ENCODE measurements around the gene SPG7. TPM values are rescaled to one million over a fixed set of nuclear protein-coding genes. Genes with fewer than 3 reads are reported as not detected.

Gene SPG7
- total RNA-seq, 1 experiment from 2014 or later = 141 TPM

- peaks cover 47% of the 10 kb centered on the region for H3K36me3 Mint-ChIP-seq
- no peak for DNase-seq (ENCODE audit: low spot score)
- H3K27me3 Mint-ChIP-seq (ENCODE audit: low read depth) = no peaks in the 10 kb centered on the region
- TF ChIP-seq ATF3 (CRISPR knock-in tag; conservative IDR thresholded peaks at IDR 0.05) (no peak), ZNF219 (CRISPR knock-in tag; IDR thresholded peaks at IDR 0.05; ENCODE audit: borderline replicate concordance) (no peak), ZNF512 (CRISPR knock-in tag; IDR thresholded peaks at IDR 0.05; ENCODE audit: borderline replicate concordance) (no peak), FOXP4 (CRISPR knock-in tag; IDR thresholded peaks at IDR 0.05) (no peak), ZNF396 (CRISPR knock-in tag; IDR thresholded peaks at IDR 0.05; ENCODE audit: borderline replicate concordance) (no peak)
- ATAC-seq = no peak
- ChIA-PET CTCF (interaction anchor here (0.7 kb wide), 1 partner anchor 68 kb away, joined by 3 read pairs; no protein-coding TSS in a partner anchor), POLR2A (interaction anchor here (0.7 kb wide), 1 partner anchor 10 kb away, joined by 9 read pairs; no protein-coding TSS in a partner anchor)
- no peaks in the 10 kb centered on the region for H3K9me3 Mint-ChIP-seq
- H3K4me1 Mint-ChIP-seq = no peaks in the 10 kb centered on the region
- no peak overlapping the region for H3K27ac Mint-ChIP-seq
- H3K4me3 Mint-ChIP-seq = no peak overlapping the region
Measured at GRCh38 chr16:89546781-89547180, 38.6 kb downstream of the SPG7 start.

GRCh38 chr16:89547291-89547690, 39.1 kb downstream of the SPG7 start:
- no peaks in the 10 kb centered on the region for H3K4me1 Mint-ChIP-seq
- DNase-seq (ENCODE audit: low spot score) (no peak), ATAC-seq (no peak)
- no peak overlapping the region for H3K27ac Mint-ChIP-seq
- no peaks in the 10 kb centered on the region for H3K9me3 Mint-ChIP-seq
- H3K36me3 Mint-ChIP-seq = peaks cover 47% of the 10 kb centered on the region
- H3K4me3 Mint-ChIP-seq = no peak overlapping the region
- ChIA-PET POLR2A (no interaction called here), CTCF (no interaction called here)
- H3K27me3 Mint-ChIP-seq (ENCODE audit: low read depth) = no peaks in the 10 kb centered on the region
- no peak for TF ChIP-seq FOXJ3 (CRISPR knock-in tag; IDR thresholded peaks at IDR 0.05; ENCODE audit: borderline replicate concordance)
- TF ChIP-seq ZNF232 (CRISPR knock-in tag; IDR thresholded peaks at IDR 0.05) = no peak
- no peak for TF ChIP-seq TEAD1 (CRISPR knock-in tag; IDR thresholded peaks at IDR 0.05)
- no peak for TF ChIP-seq GRHL2 (CRISPR knock-in tag; IDR thresholded peaks at IDR 0.05; ENCODE audit: insufficient replicate concordance, severe bottlenecking)
- TF ChIP-seq CDX4 (CRISPR knock-in tag; IDR thresholded peaks at IDR 0.05; ENCODE audit: borderline replicate concordance) = no peak
- no peak for TF ChIP-seq MLX (CRISPR knock-in tag; IDR thresholded peaks at IDR 0.05)
- TF ChIP-seq PREB (CRISPR knock-in tag; IDR thresholded peaks at IDR 0.05; ENCODE audit: borderline replicate concordance) = no peak
- no peak for TF ChIP-seq ZNF281 (CRISPR knock-in tag; IDR thresholded peaks at IDR 0.05)
- no peak for TF ChIP-seq STAT6 (CRISPR knock-in tag; conservative IDR thresholded peaks at IDR 0.05; ENCODE audit: low read depth)
- TF ChIP-seq ATF1 (CRISPR knock-in tag; IDR thresholded peaks at IDR 0.05) = no peak
- no peak for TF ChIP-seq FOXK1 (CRISPR knock-in tag; IDR thresholded peaks at IDR 0.05)
- TF ChIP-seq CTCF (IDR thresholded peaks at IDR 0.05) = no peak
- TF ChIP-seq CREM (CRISPR knock-in tag; IDR thresholded peaks at IDR 0.05) = no peak
- TF ChIP-seq ZNF512 (CRISPR knock-in tag; IDR thresholded peaks at IDR 0.05; ENCODE audit: borderline replicate concordance) = no peak

Measured in WTC11 (cell line).